ENCODE results near the gene TIMM50.
"Not testable (repeated sequence)": the region's sequence is repeated elsewhere in the genome, so short reads cannot be mapped to it uniquely, and the experiment has no call there.

The TIMM50 gene

DNA sequence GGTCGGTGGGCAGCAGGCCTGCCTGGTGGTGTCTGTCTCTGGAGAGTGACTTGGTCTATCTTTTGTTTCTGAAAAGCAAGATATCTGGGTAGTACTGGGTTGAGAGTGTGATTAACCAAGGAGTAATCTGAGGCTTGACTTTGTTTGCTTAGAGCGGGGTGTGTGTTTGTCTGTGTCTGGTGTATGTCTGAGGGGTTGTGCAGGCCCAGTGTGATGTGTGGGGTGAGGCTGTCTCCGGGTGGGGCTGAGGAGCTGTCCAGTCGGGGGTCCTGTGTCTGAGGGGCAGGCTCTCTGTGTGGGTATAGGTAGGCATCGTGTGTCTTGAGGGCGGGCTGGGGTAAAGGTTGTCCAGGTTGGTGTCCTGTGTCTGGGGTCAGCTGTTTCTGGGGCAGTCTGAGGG is 11.1 kb upstream of the TIMM50 start:
- no peak for DNase-seq (ENCODE audit: low read depth)

DNA sequence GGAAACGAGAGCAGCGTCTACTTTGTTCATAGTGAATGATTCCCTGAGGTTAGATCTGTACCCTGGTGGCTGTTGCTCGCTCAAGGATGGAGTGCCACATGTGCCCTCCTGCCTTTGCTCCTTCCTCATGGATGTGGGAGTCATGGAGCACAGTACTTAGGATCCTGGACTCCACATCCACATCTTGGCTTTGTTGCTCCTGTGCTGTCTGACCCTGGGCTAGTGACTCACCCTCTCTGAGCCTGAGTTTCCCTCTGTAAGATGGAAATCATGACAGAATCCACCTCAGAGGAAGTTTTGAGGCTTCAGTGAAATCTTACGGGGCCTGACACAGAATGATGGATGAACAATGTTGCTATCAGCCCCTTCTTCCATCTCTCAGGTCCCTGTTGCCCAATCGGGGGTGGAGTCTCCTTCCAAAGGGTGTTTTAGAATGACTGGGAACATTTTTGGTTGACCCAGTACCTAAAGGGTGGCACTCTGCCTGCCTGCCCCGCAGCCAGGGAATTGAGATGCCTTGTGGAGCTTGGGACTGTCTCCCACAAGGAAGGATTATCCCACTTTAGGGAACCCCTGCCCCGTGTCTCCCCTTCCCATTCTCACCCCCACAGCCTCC is 9.8 kb upstream of the TIMM50 start:
- no peak for DNase-seq (ENCODE audit: low read depth)

DNA sequence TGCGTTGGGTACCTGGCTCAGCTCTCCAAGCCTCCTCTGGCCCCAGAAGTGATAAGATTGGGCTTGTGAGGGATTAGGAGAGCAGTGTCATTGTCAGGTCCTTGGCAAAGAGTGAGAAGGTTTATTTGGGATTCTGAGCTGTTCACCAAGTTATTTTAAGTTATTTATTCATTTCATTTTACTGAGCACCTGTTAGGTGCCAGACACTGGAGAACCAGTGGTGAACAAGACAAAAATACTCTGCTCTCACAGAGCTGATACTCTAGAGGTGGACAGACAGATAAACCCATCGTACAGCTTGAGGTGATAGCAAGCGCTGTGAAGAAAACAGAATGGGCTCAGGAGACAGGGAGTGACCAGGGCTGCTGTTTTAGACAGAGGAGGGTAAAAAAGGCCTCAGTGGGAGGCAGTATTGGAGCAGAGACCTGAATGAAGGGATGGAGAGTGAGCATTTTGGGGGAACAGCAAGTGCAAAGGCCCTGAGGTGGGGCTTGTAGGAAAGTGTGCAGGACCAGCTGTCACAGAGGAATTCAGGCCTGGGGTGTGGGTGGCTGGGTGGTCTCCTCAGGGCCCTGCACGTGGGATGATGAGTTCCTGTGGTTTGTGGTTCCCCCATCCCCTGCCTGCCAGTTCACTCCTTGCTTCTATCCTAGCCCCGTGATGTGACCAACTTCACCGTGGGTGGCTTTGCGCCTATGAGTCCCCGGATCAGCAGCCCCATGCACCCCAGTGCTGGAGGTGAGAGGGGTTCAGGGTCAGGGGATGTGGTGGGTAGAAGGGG is 8.7 kb upstream of the TIMM50 start:
- no peak for DNase-seq (ENCODE audit: low read depth)

DNA sequence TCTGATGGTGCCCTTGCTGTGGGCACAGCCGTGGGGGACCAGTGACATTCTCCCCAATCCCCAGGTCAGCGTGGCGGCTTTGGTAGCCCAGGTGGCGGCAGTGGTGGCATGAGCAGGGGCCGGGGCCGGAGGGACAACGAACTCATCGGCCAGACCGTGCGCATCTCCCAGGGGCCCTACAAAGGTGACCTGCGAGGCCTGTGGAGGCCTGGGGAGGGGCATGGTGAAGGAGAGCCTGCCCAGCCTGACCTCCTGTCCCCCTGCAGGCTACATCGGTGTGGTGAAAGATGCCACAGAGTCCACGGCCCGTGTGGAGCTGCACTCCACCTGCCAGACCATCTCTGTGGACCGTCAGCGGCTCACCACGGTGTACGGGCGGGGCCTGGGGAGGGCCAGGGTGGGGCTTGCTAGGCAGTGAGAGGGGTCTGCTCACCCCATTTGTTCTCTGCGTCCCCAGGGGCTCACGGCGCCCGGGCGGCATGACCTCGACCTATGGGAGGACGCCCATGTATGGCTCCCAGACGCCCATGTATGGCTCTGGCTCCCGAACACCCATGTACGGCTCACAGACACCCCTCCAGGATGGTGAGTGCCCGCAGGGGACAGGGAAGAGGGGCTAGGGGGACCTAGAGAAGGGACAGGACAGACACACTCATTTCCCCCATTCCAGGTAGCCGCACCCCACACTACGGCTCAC is 7.7 kb upstream of the TIMM50 start:
- DNase-seq (ENCODE audit: low read depth): no peak

DNA sequence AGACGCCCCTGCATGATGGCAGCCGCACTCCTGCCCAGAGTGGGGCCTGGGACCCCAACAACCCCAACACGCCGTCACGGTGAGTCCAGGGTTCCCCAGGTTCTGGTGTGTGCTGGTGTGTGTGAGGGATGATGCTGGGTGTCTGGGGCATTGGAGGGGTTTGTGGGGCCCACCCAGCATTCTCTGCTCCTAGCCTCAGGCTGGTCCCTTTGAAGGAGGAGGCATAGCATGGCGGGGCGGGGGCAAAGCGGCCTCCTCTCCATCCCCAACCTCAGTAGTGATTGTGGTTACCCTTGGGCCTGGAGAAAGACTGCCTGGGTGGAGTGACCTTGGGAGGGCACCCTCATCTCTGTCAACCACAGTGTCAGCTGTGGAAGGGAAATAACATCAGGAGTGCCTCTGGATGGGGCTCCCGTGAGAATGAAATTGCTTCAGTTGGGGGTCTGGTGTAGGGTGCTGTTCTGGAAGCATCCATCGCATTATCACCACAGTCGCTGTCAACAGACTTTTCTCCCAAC is 7.1 kb upstream of the TIMM50 start:
- no peak for DNase-seq (ENCODE audit: low read depth)

DNA sequence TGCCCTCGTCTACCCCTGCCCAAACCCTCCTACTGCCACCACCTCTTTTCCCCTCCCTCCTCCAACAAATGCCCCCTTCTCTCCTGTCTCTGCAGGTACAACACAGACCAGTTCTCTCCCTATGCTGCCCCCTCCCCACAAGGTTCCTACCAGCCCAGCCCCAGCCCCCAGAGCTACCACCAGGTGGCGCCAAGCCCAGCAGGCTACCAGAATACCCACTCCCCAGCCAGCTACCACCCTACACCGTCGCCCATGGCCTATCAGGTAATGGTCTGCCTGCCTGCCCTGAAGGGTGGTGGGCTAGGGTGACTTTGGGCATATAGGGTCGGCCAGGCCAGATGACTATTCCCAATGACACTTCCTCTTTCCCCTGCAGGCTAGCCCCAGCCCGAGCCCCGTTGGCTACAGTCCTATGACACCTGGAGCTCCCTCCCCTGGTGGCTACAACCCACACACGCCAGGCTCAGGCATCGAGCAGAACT is 6.5 kb upstream of the TIMM50 start:
- DNase-seq (ENCODE audit: low read depth): no peak

DNA sequence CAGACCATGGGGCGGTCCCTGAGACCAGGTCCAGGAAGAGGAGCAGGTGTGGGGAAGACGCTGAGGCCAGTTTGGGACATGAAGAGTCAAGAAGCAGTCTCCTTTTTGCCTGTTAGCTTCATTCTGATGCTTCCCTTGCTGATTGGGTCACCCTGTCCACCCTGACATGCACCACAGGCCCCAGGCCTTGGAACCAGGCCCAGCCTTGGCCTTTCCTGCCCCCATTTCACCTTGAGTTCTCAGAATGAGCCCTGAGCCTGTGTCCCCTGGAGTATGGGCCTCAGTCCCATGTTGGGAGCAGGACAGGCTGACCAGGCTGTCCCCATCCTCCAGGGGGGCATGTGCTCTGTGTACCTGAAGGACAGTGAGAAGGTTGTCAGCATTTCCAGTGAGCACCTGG is 4.9 kb upstream of the TIMM50 start:
- DNase-seq (ENCODE audit: low read depth): no peak

DNA sequence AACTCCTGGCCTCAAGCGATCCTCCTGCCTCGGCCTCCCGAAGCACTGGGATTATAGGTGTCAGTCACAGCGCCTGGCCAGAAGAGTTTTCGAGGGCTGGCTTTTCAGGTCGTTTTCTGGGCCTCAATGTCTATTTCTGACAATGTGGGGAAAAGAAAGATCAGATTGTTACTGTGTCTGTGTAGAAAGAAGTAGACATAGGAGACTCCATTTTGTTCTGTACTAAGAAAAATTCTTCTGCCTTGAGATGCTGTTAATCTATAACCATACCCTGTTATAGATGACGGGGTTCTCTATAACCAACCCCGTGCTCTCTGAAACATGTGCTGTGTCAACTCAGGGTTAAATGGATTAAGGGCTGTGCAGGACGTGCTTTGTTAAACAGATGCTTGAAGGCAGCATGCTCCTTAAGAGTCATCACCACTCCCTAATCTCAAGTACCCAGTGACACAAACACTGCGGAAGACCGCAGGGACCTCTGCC is 1.3 kb upstream of the TIMM50 start:
- DNase-seq (ENCODE audit: low read depth): not testable (repeated sequence)

DNA sequence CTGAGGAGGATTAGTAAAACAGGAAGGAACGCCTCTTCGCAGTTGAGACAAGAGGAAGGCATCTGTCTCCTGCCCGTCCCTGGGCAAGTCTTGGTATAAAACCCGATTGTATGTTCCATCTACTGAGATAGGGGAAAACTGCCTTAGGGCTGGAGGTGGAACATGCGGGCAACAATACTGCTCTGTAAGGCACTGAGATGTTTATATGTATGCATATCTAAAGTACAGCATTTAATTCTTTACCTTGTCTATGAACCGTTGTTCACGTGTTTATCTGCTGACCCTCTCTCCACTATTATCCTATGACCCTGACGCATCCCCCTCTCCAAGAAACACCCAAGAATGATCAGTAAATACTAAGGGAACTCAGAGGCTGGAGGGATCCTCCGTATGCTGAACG is 722 bp upstream of the TIMM50 start:
- no peak for DNase-seq (ENCODE audit: low read depth)

DNA sequence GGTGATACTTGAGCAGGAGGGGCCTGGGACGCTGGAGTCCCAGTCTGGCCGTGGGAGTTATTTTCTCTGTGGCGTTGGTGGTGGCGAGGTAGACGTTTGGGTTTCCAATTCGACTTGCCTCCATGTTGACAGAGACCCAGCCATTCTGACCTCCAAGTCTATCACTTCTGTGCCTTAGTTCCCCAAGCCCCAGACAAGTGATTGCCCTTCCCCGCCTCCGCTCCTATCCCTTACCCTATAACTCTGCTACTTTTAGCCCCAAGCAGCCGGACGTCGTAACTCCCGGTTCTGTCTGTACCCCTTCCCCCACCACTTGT is 549 bp downstream of the TIMM50 start:
- no peak for DNase-seq (ENCODE audit: low read depth)

DNA sequence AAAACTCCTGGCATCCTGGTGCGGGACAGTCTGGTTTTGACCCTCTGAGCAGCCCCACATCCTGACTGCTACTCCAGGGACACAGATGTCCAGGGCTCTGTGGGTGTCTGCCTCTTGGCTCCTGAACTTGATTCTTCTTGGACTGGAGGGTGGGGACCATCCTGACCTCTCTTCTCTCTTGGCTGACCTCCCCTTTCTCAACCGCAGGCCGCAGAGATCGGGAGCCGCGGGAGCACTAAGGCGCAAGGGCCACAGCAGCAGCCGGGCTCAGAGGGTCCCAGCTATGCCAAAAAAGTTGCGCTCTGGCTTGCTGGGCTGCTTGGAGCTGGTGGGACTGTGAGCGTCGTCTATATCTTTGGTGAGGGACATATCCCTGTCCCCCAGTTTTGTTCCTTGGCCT is 1.0 kb downstream of the TIMM50 start:
- DNase-seq (ENCODE audit: low read depth): no peak

DNA sequence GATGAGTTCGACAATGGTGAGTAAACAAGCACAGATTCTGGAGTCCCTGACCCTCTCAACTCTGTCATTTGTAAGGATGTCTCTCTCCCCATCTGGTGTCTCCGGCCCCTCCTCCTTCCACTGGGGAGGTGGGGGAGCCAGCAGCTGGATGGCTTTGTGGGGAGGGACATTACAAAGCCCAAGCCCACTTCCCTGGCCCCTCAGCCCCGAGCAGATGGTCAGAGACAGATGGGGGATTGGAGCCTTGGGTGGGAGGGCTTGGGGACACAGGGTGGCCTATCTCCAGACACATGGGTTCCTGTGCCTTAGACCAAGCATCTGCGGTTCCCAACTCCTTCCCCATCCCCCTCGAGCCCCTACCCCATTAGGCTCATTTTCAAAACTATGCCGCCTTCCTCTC is 2.5 kb downstream of the TIMM50 start:
- no peak for DNase-seq (ENCODE audit: low read depth)

DNA sequence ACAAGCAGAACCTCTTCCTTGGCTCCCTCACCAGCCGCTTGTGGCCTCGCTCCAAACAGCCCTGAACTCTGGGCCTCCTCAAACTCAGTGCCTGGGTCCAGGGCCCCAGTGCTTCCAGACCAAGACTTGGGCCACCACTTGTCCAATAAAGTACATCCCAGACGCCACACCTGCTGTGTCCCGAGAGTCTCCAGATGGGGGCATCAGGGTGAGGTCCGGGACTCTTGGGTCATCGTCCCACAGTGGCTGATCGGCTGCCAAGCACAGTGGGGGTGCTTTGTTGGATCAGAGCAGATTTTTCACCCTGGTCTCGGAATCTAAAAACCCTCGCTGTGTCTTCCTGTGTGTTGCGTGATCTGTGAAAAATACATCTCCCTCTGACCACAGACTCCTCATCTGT is 9.1 kb downstream of the TIMM50 start:
- no peak for DNase-seq (ENCODE audit: low read depth)

DNA sequence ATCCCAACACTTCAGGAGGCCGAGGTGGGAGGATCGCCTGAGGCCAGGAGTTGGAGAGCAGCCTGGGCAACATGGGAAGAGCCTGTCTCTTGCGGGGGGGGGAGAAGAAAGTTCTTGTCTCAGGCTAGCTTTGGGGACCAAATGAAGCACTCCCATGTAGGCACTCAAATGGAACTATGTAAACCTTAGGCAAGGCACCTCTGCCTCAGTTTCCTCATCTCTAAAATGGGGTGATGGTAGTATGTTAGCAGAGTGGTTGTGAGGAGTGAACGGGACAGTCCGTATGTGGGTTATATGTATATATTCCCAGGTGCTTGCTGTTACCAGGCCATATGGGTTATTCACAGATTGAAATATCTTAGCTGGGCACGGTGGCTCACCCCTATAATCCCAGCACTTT is 11.6 kb downstream of the TIMM50 start:
- DNase-seq (ENCODE audit: low read depth): no peak

DNA sequence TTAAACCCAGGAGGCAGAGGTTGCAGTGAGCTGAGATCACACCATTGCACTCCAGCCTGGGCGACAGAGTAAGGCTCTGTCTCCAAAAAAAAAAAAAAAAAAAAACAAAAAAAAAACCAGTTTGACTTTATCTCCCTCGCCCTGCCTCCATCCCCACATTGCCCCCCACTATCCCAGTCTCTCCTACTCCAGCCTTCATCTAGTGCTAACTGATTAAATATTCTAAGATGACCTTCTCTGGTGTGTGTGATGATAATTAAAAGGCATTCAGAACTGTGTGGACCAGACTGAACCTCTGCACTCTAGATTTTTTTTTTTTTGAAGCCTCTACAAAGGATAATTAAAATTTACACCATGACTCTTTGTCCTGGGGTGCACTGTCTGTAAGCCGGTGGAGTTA is 12.2 kb downstream of the TIMM50 start:
- DNase-seq (ENCODE audit: low read depth): no peak

DNA sequence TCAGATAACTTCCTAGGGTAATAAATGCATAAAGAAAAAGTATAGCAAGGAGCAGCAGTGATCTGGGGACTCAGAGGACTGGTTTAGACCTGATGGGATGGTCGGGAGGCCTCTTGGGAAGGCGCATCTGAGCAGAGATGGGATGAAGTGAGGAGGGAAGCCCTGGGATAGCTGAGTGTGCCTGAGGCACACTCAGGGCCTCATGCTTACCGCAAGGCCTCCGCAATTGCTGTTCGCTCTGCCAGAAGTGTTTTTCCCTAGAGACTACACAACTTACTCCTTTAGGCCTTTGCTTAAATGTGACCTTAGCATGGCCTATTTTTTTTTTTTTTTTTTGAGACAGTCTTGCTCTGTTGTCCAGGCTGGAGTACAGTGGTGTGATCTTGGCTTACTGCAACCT is 14.0 kb downstream of the TIMM50 start:
- no peak for DNase-seq (ENCODE audit: low read depth)

DNA sequence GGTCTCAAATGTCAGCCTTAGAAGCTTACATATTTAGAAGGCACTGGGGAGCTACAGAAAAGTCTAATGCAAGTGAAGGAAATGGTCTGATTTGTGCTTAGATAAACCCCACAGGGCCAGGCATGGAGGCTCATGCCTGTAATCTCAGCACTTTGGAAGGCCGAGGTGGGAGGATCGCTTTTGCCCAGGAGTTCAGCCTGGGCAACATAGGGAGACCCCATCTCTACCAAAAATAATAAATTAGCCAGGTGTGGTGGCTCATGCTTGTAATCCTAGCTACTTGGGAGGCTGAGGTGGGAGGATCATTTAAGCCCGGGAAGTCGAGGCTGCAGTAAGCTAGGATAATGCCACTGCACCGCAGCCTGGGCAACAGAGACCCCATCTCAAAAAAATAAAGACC is 15.4 kb downstream of the TIMM50 start:
- no peak for DNase-seq (ENCODE audit: low read depth)

DNA sequence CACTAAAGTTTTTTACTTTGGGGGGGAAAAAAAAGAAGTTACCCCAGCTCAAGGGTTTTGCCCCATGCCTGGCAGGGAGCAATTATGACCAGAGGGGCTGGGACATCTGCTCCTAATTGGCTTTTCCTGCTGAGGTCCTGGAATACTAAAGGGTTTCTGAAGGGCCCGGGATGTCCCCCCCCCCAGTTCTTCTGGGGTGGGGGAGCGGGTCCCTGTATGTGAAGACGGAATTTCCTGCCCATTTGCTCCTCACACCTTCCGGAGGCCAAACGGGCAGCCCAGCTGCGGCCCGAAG is 17.0 kb downstream of the TIMM50 start:
- no peak for DNase-seq (ENCODE audit: low read depth)

DNA sequence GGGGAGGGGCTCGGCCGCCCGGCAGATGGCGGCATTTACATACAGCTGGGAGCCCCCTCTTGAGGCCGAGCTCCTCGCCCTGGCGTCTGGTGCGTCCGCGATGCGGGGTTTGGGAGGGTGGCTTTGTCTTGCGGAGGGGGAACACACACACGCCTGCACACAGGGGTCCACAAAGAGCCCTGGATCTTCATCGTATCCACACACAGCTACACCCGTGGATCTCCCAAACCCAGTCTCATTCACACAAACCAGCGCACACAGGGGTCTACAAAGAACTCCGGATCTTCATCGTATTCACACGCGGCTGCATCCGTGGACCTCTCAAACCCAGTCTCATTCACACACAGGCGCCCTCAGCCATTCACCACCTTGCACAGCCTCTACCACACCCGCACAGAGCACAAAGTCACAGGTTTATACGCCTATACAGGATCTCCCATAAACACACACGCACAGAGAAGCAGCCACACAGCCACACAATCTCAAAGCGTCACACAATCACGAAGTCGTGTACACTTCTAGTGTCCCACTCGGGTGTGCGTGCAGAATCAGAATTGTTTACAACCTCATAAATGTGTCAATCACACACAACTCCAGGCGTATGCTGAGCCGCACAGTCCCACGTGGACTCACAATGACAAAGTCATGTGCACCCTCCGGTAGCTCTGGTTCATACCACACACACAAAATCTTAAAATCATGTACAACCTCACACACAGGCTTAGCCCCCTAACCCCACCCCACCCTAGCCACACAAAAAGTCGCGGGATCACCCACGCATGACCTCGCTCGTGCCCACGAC is 17.6 kb downstream of the TIMM50 start:
- no peak for DNase-seq (ENCODE audit: low read depth)

DNA sequence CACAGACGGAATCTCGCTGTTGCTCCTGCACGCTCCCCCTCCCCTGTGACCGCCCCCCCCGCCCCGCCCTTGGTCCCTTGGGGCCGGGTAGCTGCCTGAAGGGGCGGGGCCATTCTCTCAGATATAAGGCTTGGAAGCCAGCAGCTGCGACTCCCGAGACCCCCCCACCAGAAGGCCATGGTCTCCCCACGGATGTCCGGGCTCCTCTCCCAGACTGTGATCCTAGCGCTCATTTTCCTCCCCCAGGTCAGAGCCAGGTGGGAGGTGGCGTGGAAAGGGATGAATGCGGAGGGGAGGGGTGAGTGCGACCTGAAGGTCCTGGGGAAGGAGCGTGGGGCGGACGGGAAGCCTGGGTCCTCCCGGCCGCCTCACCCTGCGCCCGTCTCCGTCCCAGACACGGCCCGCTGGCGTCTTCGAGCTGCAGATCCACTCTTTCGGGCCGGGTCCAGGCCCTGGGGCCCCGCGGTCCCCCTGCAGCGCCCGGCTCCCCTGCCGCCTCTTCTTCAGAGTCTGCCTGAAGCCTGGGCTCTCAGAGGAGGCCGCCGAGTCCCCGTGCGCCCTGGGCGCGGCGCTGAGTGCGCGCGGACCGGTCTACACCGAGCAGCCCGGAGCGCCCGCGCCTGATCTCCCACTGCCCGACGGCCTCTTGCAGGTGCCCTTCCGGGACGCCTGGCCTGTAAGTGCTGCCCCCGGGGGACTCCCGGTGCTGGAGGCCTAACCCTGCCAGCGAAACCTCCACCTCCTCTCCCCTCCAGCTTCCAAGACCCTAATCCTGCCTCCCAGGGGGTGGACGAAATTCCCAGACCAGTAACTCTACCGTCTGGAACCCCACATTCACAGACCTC is 18.4 kb downstream of the TIMM50 start, which contains the start of gene DLL3:
TSS of gene DLL3 (plus strand) at position 150 of the 845 bp plus-strand sequence. CDS start at position 178, 28 bp downstream.
- DNase-seq (ENCODE audit: low read depth): no peak

DNA sequence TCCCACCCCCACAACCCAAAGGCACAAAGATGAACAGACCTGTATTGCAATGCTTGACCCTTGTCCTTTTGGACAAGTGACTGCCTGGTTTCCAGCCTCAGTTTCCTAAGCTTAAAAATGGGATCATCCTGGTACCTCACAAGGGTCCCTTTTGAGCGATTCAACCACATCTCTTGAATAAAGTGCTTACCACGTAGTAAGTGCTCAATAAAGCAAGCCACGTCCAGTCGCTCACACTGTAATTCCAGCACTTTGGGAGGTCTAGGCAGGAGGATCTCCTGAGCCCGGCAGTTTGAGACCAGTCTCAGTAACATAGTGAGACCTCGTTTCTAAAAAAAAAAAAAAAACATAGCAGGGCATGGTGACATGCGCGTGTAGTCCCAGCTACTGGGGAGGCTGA is 19.3 kb downstream of the TIMM50 start:
- DNase-seq (ENCODE audit: low read depth): no peak
